GM23338 (cell line): ENCODE data around the gene POU3F3. TPM values are rescaled to one million over a fixed set of nuclear protein-coding genes. Genes with fewer than 3 reads are reported as not detected.

Experiments
- ATAC-seq: fragments of 200-7000 bp; cut with Tn5 transposase; 3 replicates; pipeline ENCODE4 v1.9.1; 2020
- DNase-seq: peaks from one replicate; pipeline ENCODE4 v3.0.0-alpha.2; 2015; ENCODE audit warnings: low spot score
- H2AFZ ChIP-seq: fragments of 200-600 bp; sonication (generic); 2 replicates; pipeline ENCODE4 v1.8.0; 2016; ENCODE audit warnings: antibody characterized with exemption, mild to moderate bottlenecking, moderate library complexity
- H3F3A ChIP-seq: fragments of 200-600 bp; sonication (generic); replicated peaks from 2 replicates; pipeline ENCODE4 v1.8.0; 2017; ENCODE audit warnings: antibody characterized with exemption, mixed run types, low read depth
- H3K27ac ChIP-seq: fragments of 200-600 bp; sonication (generic); 2 replicates; pipeline ENCODE4 v1.6.1; 2016; ENCODE audit warnings: low read depth
- H3K27me3 ChIP-seq: fragments of 200-600 bp; sonication (generic); 2 replicates; pipeline ENCODE4 v1.8.0; 2016; ENCODE audit warnings: mild to moderate bottlenecking, mixed run types, moderate library complexity; ENCODE audit not compliant: insufficient read depth
- H3K36me3 ChIP-seq: fragments of 200-600 bp; sonication (generic); 2 replicates; pipeline ENCODE4 v1.8.0; 2016; ENCODE audit warnings: mild to moderate bottlenecking; ENCODE audit not compliant: insufficient read depth
- H3K4me1 ChIP-seq: fragments of 200-600 bp; sonication (generic); 2 replicates; pipeline ENCODE4 v1.8.0; 2016; ENCODE audit warnings: mild to moderate bottlenecking, moderate library complexity; ENCODE audit not compliant: insufficient read depth
- H3K4me2 ChIP-seq: fragments of 200-600 bp; sonication (generic); 2 replicates; pipeline ENCODE4 v1.7.1; 2017; ENCODE audit warnings: mixed run types
- H3K4me3 ChIP-seq: fragments of 200-600 bp; sonication (generic); 2 replicates; pipeline ENCODE4 v1.6.1; 2016; ENCODE audit warnings: mixed run types
- H3K79me2 ChIP-seq: fragments of 200-600 bp; sonication (generic); replicated peaks from 2 replicates; pipeline ENCODE4 v1.8.0; 2017; ENCODE audit warnings: mild to moderate bottlenecking; ENCODE audit not compliant: insufficient read depth
- H3K9me2 ChIP-seq: fragments of 200-600 bp; sonication (generic); 2 replicates; pipeline ENCODE4 v1.8.0; 2017; ENCODE audit not compliant: insufficient read depth
- H4K20me1 ChIP-seq: fragments of 200-600 bp; sonication (generic); replicated peaks from 2 replicates; pipeline ENCODE4 v1.8.0; 2017; ENCODE audit warnings: mild to moderate bottlenecking; ENCODE audit not compliant: insufficient read depth
- H3K27ac Mint-ChIP-seq: 2 replicates; pipeline ENCODE4 v1.8.0; 2020; ENCODE audit warnings: inconsistent platforms, mild to moderate bottlenecking, moderate library complexity, mixed read lengths
- H3K27me3 Mint-ChIP-seq: 3 replicates; pipeline ENCODE4 v1.8.0; 2022; ENCODE audit warnings: low read depth, mild to moderate bottlenecking, moderate library complexity, mixed read lengths, inconsistent platforms; ENCODE audit not compliant: insufficient read depth, poor library complexity
- H3K36me3 Mint-ChIP-seq: 3 replicates; pipeline ENCODE4 v1.8.0; 2021; ENCODE audit warnings: low read depth, mild to moderate bottlenecking, inconsistent platforms, moderate library complexity, mixed read lengths
- H3K4me1 Mint-ChIP-seq: 3 replicates; pipeline ENCODE4 v1.8.0; 2020; ENCODE audit warnings: mild to moderate bottlenecking, inconsistent platforms, mixed read lengths
- H3K4me3 Mint-ChIP-seq: 3 replicates; pipeline ENCODE4 v1.8.0; 2021; ENCODE audit warnings: moderate library complexity, mild to moderate bottlenecking, inconsistent platforms, mixed read lengths
- H3K9me3 Mint-ChIP-seq: 3 replicates; pipeline ENCODE4 v1.8.0; 2020; ENCODE audit warnings: moderate library complexity, mild to moderate bottlenecking, inconsistent platforms, mixed read lengths
- CREB1 ChIP-seq: fragments of 250-450 bp; sonication (Bioruptor Pico); IDR thresholded peaks from 2 replicates; pipeline ENCODE4 v1.5.0; 2020; ENCODE audit warnings: low read depth, mild to moderate bottlenecking, moderate library complexity
- EZH2 ChIP-seq: fragments of 200-600 bp; sonication (generic); IDR thresholded peaks from one replicate; pipeline ENCODE4 v1.8.0; 2017; ENCODE audit warnings: antibody characterized with exemption, mild to moderate bottlenecking, low read depth; ENCODE audit not compliant: unreplicated experiment
- POLR2AphosphoS5 ChIP-seq: IDR thresholded peaks from 2 replicates; pipeline ENCODE4 v1.6.1; 2016; ENCODE audit warnings: antibody characterized with exemption, low read depth
- STAT1 ChIP-seq: IDR thresholded peaks from one replicate; pipeline ENCODE4 v1.6.1; 2016; ENCODE audit warnings: antibody characterized with exemption; ENCODE audit not compliant: unreplicated experiment
- ZNF114 ChIP-seq: fragments of 250-450 bp; sonication (Bioruptor Pico); IDR thresholded peaks from 2 replicates; pipeline ENCODE4 v1.5.0; 2020; ENCODE audit warnings: mild to moderate bottlenecking, moderate library complexity
- ZNF462 ChIP-seq: fragments of 250-450 bp; sonication (Bioruptor Pico); IDR thresholded peaks from 2 replicates; pipeline ENCODE4 v1.5.0; 2020; ENCODE audit warnings: mild to moderate bottlenecking, moderate library complexity
- polyA plus RNA-seq: library from polyadenylated mRNA; unstranded; fragments of >200 nt; fragmentation: Nextera tagmentation; extraction: Ambion mirVana; gene quantifications from 2 replicates; pipeline ENCODE4 v1.2.1, GENCODE V29; 2016
- total RNA-seq: library from RNA; depleted of rRNA; stranded (reverse); fragments of >200 nt; shearing (Covaris generic); gene quantifications from 2 replicates; pipeline ENCODE4 v1.2.3, GENCODE V29; 2014
- TF ChIP-seq, protein P1 (sequence below): IDR thresholded peaks from 2 replicates; pipeline ENCODE4 v1.6.1; 2016; ENCODE audit warnings: antibody characterized with exemption

POU3F3 gene
- total and polyA plus RNA-seq, 2 experiments from 2014 or later, result 0.06 to 0.24 TPM

DNA sequence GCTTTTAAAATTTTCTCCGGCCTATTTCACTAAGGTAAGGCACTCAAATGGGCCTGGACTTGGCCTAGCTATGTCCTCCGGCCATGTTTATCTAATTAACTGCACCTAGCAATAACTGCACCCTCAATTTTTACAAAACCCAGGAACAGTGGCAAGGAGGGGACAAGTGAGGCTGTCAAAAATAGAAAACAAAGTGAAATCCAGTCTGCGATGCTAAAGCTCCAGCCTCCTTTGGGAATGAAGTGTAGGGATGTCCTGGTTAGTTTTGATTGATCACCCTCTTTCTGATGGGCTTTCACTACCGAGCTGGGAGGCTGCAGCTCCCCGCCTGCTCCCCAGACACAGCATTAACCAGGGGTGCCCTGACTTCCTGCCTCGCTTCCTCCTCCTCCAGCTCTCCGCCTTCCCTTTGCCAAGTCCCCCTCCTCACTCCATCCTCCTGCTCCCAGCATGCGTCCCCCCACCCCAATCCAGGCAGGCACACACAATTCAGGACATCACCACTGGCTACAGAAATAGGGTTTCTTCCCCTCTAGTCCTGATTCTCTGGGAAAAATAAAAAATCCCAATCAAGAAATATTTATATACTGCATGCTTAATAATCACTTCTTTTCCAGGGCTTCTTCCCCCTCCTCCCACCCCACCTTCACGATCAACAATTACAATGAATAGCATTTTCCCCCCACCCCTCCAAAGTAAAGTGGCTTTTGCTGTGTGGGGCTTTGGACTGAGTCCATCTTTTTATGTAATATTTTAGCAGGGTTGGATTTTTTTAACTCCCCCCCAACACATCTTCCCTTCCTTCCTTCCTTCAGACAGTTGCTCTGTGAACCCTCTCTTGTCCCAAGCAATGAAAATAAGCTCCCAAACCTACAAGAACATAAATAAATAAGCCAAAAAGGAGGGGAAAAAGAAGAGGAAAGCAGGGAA lies 3.3 kb upstream of the POU3F3 start (continued):
- TF ChIP-seq, protein P1, sequence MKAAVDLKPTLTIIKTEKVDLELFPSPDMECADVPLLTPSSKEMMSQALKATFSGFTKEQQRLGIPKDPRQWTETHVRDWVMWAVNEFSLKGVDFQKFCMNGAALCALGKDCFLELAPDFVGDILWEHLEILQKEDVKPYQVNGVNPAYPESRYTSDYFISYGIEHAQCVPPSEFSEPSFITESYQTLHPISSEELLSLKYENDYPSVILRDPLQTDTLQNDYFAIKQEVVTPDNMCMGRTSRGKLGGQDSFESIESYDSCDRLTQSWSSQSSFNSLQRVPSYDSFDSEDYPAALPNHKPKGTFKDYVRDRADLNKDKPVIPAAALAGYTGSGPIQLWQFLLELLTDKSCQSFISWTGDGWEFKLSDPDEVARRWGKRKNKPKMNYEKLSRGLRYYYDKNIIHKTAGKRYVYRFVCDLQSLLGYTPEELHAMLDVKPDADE, result peak; percentile 57; the same call in 1 of the 2 replicates
- peak; percentile 48 for TF ChIP-seq EZH2
- no peak; the same call in 1 of the 2 replicates for TF ChIP-seq POLR2AphosphoS5
- no peak for TF ChIP-seq STAT1

DNA sequence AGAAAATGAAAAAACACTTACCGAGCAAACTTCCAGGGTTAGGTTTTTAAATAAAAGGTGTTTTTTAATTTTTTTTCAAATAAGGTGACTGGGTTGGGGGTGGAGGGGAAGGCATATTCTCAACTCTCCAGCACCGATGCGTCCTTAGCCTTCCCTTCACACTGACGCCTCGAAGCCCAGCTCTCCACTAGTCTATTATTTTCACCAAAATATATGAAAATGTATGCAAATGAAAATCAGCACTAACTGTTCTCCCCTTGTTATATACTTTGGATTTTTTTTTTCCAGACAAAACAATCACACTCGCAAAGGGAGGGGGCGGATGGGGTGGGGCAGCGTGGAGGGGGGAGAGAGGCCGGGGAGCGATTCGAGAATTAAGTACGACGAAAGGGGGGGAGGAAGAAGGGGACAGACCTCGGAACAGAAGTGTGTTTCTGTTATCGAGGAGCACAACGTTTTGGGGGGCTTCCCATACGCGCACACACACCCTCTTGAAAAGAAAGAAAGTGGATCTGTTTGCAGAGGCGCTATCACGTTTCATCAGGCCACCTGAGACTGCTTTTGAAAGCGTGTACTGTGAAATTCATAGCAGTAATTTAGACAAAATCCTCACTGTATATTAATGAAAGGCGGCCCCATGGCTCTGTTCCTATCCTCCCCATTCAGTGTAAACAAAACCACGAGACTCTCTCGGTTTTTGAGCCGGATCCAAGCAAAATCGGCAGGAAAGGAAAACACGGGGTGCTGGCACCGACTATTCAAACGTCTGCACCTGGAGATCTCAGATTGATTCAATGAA lies 2.4 kb upstream of the POU3F3 start:
- H4K20me1 ChIP-seq, result no peaks in the 10 kb centered on the region; the same call in 1 of the 2 replicates
- H3K27me3 ChIP-seq, result peaks cover 84% of the 10 kb centered on the region
- TF ChIP-seq ZNF114 (CRISPR knock-in tag) (no peak), EZH2 (peak; percentile 51), CREB1 (CRISPR knock-in tag) (no peak), ZNF462 (no peak)
- TF ChIP-seq, protein P1, result no peak
- H3K4me2 ChIP-seq, result peak overlapping the region; percentile 89
- Mint-ChIP-seq H3K4me3 (peak overlapping the region; percentile 87), H3K36me3 (no peaks in the 10 kb centered on the region; the same call in 2 of the 3 replicates), H3K27ac (no peak overlapping the region), H3K4me1 (peaks cover 66% of the 10 kb centered on the region), H3K27me3 (peaks cover 86% of the 10 kb centered on the region), H3K9me3 (no peaks in the 10 kb centered on the region; the same call in 1 of the 3 replicates)
- H3K4me1 ChIP-seq, result peaks cover 63% of the 10 kb centered on the region
- no peaks in the 10 kb centered on the region for H3K79me2 ChIP-seq
- peaks cover 15% of the 10 kb centered on the region for H3F3A ChIP-seq
- no peaks in the 10 kb centered on the region for H3K36me3 ChIP-seq
- H3K27ac ChIP-seq, result no peak overlapping the region
- no peaks in the 10 kb centered on the region for H3K9me2 ChIP-seq
- H3K4me3 ChIP-seq, result peak overlapping the region; percentile 67
- ATAC-seq (no peak), DNase-seq (peak; percentile 35)
- H2AFZ ChIP-seq, result no peak overlapping the region
